Stomach (tissue), 9 donors: ENCODE data around the gene SNX9. TPM values are rescaled to one million over a fixed set of nuclear protein-coding genes. Genes with fewer than 3 reads are reported as not detected.

Experiments
- DNase-seq, 2 donors: peaks; one replicate each; pipeline versions ENCODE4 v3.0.0 to v3.0.0-alpha.2; 2013 to 2019
- H3K27ac ChIP-seq, 5 donors: fragments of 200-600 bp in 4 of 5; sonication (generic) in 4 of 5; one replicate each; pipeline ENCODE4 v1.5.1; 2013 to 2019; ENCODE audit warnings: mild to moderate bottlenecking in 1 of 5, moderate library complexity in 1 of 5
- H3K27me3 ChIP-seq, 3 donors: fragments of 200-600 bp; sonication (generic); one replicate each; pipeline ENCODE4 v1.5.1; 2017 to 2019; ENCODE audit warnings: mixed run types in 1 of 3
- H3K36me3 ChIP-seq, 4 donors: fragments of 200-600 bp; sonication (generic); 1 replicate in 3 of 4; 2 replicates in 1 of 4; pipeline ENCODE4 v1.5.1; 2016 to 2019
- H3K4me1 ChIP-seq, 4 donors: fragments of 200-600 bp; sonication (generic); one replicate each; pipeline ENCODE4 v1.5.1; 2016 to 2019
- H3K4me3 ChIP-seq, 4 donors: fragments of 200-600 bp; sonication (generic) in 3 of 4; one replicate each; pipeline ENCODE4 v1.5.1; 2016 to 2019; ENCODE audit warnings: mild to moderate bottlenecking in 1 of 4
- H3K9me3 ChIP-seq, 4 donors: fragments of 200-600 bp; sonication (generic); one replicate each; pipeline ENCODE4 v1.5.1; 2016 to 2019
- EP300 ChIP-seq: sonication (generic); formaldehyde crosslinking; IDR thresholded peaks from one replicate; pipeline ENCODE4 v1.6.1; 2017; ENCODE audit warnings: antibody characterized with exemption
- POLR2A ChIP-seq, 4 donors: fragments of 450-650 bp; IDR thresholded peaks; one replicate each; pipeline ENCODE4 v1.6.1; 2016; ENCODE audit warnings: antibody characterized with exemption in 4 of 4, control low read depth in 2 of 4, mild to moderate bottlenecking in 1 of 4, moderate library complexity in 1 of 4
- POLR2AphosphoS5 ChIP-seq, 3 donors: sonication (generic); formaldehyde crosslinking; IDR thresholded peaks; one replicate each; pipeline ENCODE4 v1.6.1; 2016; ENCODE audit warnings: antibody characterized with exemption in 3 of 3
- WGBS, 5 donors: extraction: QIAGEN DNeasy Blood & Tissue Kit in 3 of 5; methylation state at CpG; one replicate each; pipeline versions ENCODE4 v1.1.5 to v1.1.7; 2013 to 2018; 5-methylcytosine and 5-hydroxymethylcytosine counted together
- intact Hi-C: fragments of 100-400 bp; cut with DNase I; formaldehyde crosslinking; loops from one replicate; pipeline ENCODE4 v1.15.1; 2023; ENCODE audit warnings: low total_unique reads
- polyA plus RNA-seq, 3 donors: library from polyadenylated mRNA; stranded (reverse); fragments of 200-250 nt; gene quantifications; one replicate each; pipeline ENCODE4 v1.2.3, GENCODE V29; 2013
- total RNA-seq, 5 donors: library from RNA; depleted of rRNA; stranded (reverse); fragments of >200 nt; gene quantifications; one replicate each; pipeline versions ENCODE4 v1.1.0 to v1.2.3, GENCODE V29; 2014 to 2016
- TF ChIP-seq, protein P1 (sequence below), 7 experiments: fragments of 450-650 bp in 4 of 7; fragments of 200-600 bp in 3 of 7; sonication (generic) in 3 of 7; IDR thresholded peaks; one replicate each; pipeline ENCODE4 v1.5.1; 2016 to 2019; ENCODE audit warnings: antibody characterized with exemption in 7 of 7, control low read depth in 2 of 7, mild to moderate bottlenecking in 1 of 7
- donor health status: healthy with polysubstance abuse.
- donor health status: Bipolar disorder and iron deficiency.
- donor health status: healthy.

The SNX9 gene
- total and polyA plus RNA-seq, 8 donors: 21.4 to 58.7 (median 38.7) TPM

DNA sequence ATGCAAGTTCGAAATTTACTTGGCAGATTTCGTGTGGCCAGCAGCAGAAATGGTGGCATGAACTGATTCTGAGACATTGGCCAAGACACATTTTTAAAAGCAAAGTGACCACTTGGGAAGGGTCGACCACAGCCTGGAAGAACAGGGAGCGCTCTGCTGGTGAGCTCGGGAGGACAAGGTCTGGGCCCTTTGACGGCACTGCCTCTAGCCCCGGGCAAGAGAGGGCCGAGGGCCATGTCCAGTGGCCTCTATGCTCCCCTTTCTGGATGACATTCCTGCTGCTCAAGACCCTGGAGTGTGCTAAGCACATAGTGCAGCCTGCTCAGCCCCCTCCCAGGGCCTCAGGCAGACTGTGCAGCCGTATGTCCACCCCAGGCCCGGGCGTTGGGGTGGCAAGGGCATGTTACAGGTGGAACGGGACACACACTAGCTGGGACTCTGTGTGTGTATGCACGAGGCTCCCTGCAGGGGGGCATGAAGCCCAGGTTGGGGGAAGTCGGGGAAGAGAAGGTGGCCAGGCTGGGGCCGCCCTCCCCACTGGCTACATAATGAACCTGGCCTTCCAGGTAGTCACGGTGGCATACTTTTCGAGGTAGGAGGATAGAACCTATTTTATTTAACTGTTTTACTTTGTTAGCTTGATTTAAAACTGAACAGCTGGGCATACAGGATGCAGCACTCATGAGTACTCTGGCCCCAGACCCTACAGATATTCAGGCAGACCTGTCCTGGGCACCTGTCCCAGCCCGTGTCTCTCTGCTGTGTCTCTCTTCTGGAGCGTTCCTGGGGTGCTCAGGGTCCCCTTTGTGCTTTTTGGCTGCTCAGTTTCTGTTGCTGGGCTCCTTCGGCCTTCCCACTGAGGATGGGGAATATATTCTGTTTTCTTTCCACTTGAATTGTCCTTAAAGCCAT is 165.0 kb downstream of the SNX9 start:
- 88 to 91% (median 90%) methylated on average over 13 to 20 of the region's 20 CpGs for WGBS, 5 donors
- H3K27ac ChIP-seq: peak overlapping the region in 1 of 5 donors; percentile 8
- peaks cover 27 to 67% (median 52%) of the 10 kb centered on the region in 4 donors for H3K4me1 ChIP-seq
- no peak overlapping the region for H3K4me3 ChIP-seq
- no peaks in the 10 kb centered on the region for H3K27me3 ChIP-seq
- no peak for TF ChIP-seq POLR2A (IDR thresholded peaks at IDR 0.05)
- no peak for TF ChIP-seq POLR2AphosphoS5 (IDR thresholded peaks at IDR 0.05)
- TF ChIP-seq, protein P1, sequence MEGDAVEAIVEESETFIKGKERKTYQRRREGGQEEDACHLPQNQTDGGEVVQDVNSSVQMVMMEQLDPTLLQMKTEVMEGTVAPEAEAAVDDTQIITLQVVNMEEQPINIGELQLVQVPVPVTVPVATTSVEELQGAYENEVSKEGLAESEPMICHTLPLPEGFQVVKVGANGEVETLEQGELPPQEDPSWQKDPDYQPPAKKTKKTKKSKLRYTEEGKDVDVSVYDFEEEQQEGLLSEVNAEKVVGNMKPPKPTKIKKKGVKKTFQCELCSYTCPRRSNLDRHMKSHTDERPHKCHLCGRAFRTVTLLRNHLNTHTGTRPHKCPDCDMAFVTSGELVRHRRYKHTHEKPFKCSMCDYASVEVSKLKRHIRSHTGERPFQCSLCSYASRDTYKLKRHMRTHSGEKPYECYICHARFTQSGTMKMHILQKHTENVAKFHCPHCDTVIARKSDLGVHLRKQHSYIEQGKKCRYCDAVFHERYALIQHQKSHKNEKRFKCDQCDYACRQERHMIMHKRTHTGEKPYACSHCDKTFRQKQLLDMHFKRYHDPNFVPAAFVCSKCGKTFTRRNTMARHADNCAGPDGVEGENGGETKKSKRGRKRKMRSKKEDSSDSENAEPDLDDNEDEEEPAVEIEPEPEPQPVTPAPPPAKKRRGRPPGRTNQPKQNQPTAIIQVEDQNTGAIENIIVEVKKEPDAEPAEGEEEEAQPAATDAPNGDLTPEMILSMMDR (IDR thresholded peaks at IDR 0.05): no peak
- TF ChIP-seq EP300: no peak
- H3K9me3 ChIP-seq: no peaks in the 10 kb centered on the region
- no peaks in the 10 kb centered on the region for H3K36me3 ChIP-seq
- DNase-seq: no peak
- intact Hi-C loops: no loop called here

DNA sequence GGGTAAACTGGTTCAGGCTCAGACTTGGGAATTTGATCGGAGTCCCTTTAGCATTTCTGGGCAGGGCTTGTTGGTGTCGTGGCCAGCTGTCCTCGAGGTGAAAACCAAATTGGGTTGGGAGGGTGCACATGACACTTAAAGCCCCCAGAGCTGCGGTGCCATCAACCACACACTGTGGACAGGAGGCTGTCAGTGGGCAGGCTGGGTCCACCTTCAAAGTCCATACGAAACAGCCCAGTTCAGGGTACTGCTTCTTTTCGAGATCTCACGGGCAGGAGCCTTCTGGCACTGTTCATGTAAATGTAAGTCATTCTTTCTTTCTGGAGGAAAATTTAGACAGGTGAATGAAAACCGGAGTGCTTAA is 165.6 kb downstream of the SNX9 start:
- Histone ChIP-seq H3K4me1 (peaks cover 27 to 65% (median 46%) of the 10 kb centered on the region in 4 donors), H3K27me3 (no peaks in the 10 kb centered on the region), H3K36me3 (no peaks in the 10 kb centered on the region), H3K27ac (peak overlapping the region in 1 of 5 donors; percentile 8), H3K4me3 (no peak overlapping the region), H3K9me3 (no peaks in the 10 kb centered on the region)
- DNase-seq: no peak
- intact Hi-C loops: no loop called here
- WGBS, 5 donors: 72 to 85% (median 83%) methylated on average over 8 of the region's 8 CpGs
- TF ChIP-seq, protein P1 (IDR thresholded peaks at IDR 0.05): no peak
- TF ChIP-seq POLR2A (IDR thresholded peaks at IDR 0.05): no peak
- TF ChIP-seq POLR2AphosphoS5 (IDR thresholded peaks at IDR 0.05): no peak
- TF ChIP-seq EP300: no peak

DNA sequence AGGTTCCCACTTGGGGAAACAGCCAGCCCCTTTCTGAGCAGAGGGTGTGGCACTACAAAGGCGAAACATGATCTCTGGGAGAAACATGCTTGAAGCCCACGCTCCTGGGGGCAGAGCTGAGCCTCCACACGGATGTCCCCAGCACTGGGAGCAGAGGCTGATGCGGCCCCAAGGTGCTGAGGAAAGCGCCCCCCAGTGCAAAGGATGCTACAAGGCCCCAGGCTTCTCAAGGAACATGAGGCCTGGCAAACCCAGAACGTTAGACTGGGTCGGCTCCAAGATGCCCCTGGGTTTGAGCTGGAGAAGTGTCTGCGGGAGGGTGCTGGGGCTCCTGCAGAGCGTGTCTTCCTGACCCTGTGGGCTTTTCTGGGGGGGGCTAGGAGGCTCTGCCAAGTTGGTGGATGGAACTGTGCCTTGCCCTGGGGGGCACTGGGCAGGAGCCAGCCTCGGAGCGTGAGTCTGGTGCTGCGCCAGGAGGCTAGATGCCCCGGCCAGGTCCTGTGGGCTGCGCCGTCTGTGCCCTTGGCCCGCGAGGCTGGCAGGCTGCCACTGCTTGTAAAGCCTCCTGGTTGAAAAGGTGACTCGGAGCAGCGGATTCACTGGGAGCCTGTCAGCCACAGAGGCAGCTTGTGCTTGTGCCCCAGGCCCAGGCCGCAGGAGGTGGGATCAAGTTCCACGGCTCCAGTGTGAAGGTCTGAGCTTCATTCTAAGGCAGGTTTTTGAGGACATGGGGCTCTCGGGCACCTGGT is 166.7 kb downstream of the SNX9 start:
- no peaks in the 10 kb centered on the region for H3K36me3 ChIP-seq
- TF ChIP-seq POLR2A (IDR thresholded peaks at IDR 0.05) (no peak), POLR2AphosphoS5 (IDR thresholded peaks at IDR 0.05) (peak in 1 of 3 donors; percentile 15)
- H3K4me3 ChIP-seq: no peak overlapping the region
- peak overlapping the region in 2 of 5 donors; percentile 19 to 23 for H3K27ac ChIP-seq
- peak; percentile 72 to 84 for DNase-seq
- H3K27me3 ChIP-seq: no peaks in the 10 kb centered on the region
- intact Hi-C loops: no loop called here
- H3K4me1 ChIP-seq: peaks cover 29 to 65% (median 42%) of the 10 kb centered on the region in 4 donors
- H3K9me3 ChIP-seq: no peaks in the 10 kb centered on the region
- 30 to 53% (median 37%) methylated on average over 18 to 22 of the region's 22 CpGs for WGBS, 5 donors

DNA sequence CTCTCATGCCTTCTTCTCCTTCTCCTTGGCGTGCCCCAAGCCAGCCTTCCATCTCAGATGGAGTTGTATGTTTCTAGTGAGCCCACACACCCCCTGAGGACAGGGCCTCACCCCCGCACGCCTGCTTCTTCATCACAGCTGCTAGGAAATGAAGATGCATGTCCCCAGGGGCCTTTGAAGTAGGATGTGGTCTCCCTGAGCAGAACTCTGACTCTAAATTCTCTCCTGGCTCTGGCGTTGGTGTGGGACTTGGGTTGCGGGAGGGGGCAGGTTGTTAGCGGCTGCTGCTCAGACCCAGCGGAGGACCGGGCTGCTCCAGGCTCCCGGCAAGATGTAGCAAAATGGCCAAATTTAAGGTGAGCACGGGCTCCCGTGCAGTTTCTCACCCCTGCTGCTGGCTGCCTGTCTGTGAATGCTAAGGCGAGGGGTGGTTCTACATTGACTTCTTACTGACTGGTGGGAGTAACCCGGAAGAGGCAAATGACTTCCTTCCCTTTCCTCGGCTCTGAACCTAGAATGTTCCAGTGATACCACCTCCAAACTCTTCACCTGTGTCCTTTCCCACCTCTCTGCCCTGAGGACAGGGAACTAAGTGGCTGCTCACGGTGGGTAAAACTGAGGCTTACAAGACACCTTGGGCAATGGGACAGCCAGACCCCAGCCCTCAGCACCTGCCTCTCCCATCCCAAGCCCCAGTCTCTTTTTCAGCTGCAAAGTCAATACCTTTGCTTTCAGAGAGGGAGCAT is 167.4 kb downstream of the SNX9 start:
- Histone ChIP-seq H3K27ac (peak overlapping the region in 1 of 5 donors; percentile 19), H3K36me3 (no peaks in the 10 kb centered on the region), H3K27me3 (no peaks in the 10 kb centered on the region), H3K9me3 (no peaks in the 10 kb centered on the region), H3K4me1 (peaks cover 25 to 60% (median 37%) of the 10 kb centered on the region in 4 donors), H3K4me3 (no peak overlapping the region)
- no peak for DNase-seq
- intact Hi-C loops: no loop called here
- 69 to 86% (median 82%) methylated on average over 13 to 15 of the region's 15 CpGs for WGBS, 5 donors
- TF ChIP-seq EP300 (no peak), POLR2AphosphoS5 (IDR thresholded peaks at IDR 0.05) (no peak), POLR2A (IDR thresholded peaks at IDR 0.05) (no peak)
- TF ChIP-seq, protein P1 (IDR thresholded peaks at IDR 0.05): no peak
